ENCODE measurements around the gene CCDC157. TPM values are rescaled to one million over a fixed set of nuclear protein-coding genes. Genes with fewer than 3 reads are reported as not detected.

CCDC157 gene
- total and polyA plus RNA-seq, 2 donors (not counting 1 experiment from before 2014, with no cell fraction given) = 3.6 to 6.4 TPM

DNA sequence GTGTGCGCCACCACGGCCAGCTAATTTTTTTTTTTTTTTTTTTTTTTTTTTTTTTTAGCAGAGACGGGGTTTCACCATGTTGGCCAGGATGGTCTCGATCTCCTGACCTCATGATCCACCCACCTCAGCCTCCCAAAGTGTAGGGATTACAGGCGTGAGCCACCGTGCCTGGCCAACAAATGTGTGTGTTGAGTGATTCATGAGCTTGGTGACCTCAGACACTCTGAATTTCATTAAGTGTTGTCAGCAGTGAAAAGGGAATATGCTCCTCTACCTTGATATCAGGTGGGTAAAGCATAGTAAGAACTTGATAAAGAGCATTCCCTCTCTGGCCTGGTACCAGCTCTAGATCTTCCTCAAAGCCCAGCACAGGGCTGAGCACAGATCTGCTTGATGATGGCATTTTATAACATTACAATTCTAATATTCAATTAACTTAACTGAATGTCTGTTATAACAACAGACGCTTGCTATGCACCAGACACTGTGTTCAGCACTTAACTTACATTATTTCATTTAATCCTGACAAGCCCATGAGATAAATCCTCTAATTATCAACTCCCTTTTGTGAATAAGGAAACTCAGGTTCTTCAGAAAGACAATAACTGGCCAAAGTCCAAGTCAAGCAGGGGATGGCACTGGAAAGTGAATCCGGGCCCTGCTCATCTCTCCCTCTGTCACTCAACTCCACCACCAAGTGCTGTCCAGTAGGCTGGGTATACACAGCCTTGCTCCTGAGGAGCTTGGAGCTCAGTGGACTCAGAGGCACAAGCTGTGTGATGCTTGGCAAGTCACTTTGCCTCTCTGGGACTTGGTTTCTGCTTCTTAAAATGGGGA lies 43.1 kb upstream of the CCDC157 start:
- ATAC-seq (ENCODE audit: low read depth) (no peak), DNase-seq (no peak)
- Histone ChIP-seq H3K36me3 (replicated peaks in 1 of 2; ENCODE audit: control extremely low read depth in 1 of 2, control insufficient read depth in 1 of 2, extremely low read depth in 1 of 2, insufficient read depth in 2 of 2, low read length in 1 of 2) (peaks cover 0 to 13% of the 10 kb centered on the region in 2 experiments), H2AFZ (ENCODE audit: insufficient read depth, low read depth, low read length, poor library complexity, severe bottlenecking) (no peak overlapping the region), H3K27ac (ENCODE audit: low read length in 2 of 2) (peak overlapping the region in 1 of 2 donors; percentile 63), H3K4me3 (ENCODE audit: control extremely low read depth in 1 of 5, extremely low read depth in 1 of 5, insufficient read depth in 1 of 5, low read depth in 2 of 5, low read length in 4 of 5) (no peak overlapping the region), H3K9ac (ENCODE audit: low read length) (no peak overlapping the region), H4K20me1 (ENCODE audit: control insufficient read depth, insufficient read depth, low read length, poor library complexity, severe bottlenecking) (peaks cover 6% of the 10 kb centered on the region), H3K79me2 (ENCODE audit: control insufficient read depth, insufficient read depth, low read length) (peaks cover 96% of the 10 kb centered on the region), H3K4me1 (ENCODE audit: control insufficient read depth in 2 of 2, insufficient read depth in 2 of 2, low read length in 2 of 2) (peaks cover 74 to 81% of the 10 kb centered on the region in 2 donors), H3K9me3 (ENCODE audit: control extremely low read depth in 1 of 3, control insufficient read depth in 2 of 3, insufficient read depth in 1 of 3, low read length in 2 of 3) (no peaks in the 10 kb centered on the region), H3K4me2 (replicated peaks; ENCODE audit: low read depth, low read length, poor library complexity, severe bottlenecking) (peak overlapping the region; percentile 13), H3K27me3 (replicated peaks in 1 of 4; ENCODE audit: control extremely low read depth in 1 of 4, control insufficient read depth in 3 of 4, insufficient read depth in 4 of 4, low read length in 3 of 4) (no peaks in the 10 kb centered on the region)
- Mint-ChIP-seq H3K4me3 (peak overlapping the region; percentile 21), H3K27ac (peak overlapping the region; percentile 81), H3K4me1 (peaks cover 91% of the 10 kb centered on the region), H3K9me3 (ENCODE audit: insufficient read depth) (no peaks in the 10 kb centered on the region), H3K27me3 (no peaks in the 10 kb centered on the region)
- TF ChIP-seq CTCF (IDR thresholded peaks at IDR 0.05) (no peak), EZH2 (IDR thresholded peaks at IDR 0.05; ENCODE audit: borderline replicate concordance, insufficient read depth, low read depth, low read length, poor library complexity, severe bottlenecking) (no peak)
- intact Hi-C loops (cut with micrococcal nuclease) = no loop called here
- ChIA-PET CTCF (interaction anchor here (0.7 to 19.2 kb wide), 2 partner anchors 16 to 24 kb away, joined by 3 to 229 read pairs; partner anchors contain the start of gene CASTOR1), POLR2A (interaction anchor here (0.7 to 1.4 kb wide), 2 partner anchors 8 to 13 kb away, joined by 4 to 5 read pairs; no protein-coding TSS in a partner anchor)
- 92% methylated on average over 2 of the region's 8 CpGs for WGBS (ENCODE audit: insufficient coverage)

GRCh38 chr22:30314915-30315314 lies 41.9 kb upstream of the CCDC157 start:
- no peak overlapping the region for H2AFZ ChIP-seq (ENCODE audit: insufficient read depth, low read depth, low read length, poor library complexity, severe bottlenecking)
- peaks cover 17% of the 10 kb centered on the region for H4K20me1 ChIP-seq (ENCODE audit: control insufficient read depth, insufficient read depth, low read length, poor library complexity, severe bottlenecking)
- peaks cover 0 to 18% of the 10 kb centered on the region in 2 experiments for H3K36me3 ChIP-seq (replicated peaks in 1 of 2; ENCODE audit: control extremely low read depth in 1 of 2, control insufficient read depth in 1 of 2, extremely low read depth in 1 of 2, insufficient read depth in 2 of 2, low read length in 1 of 2)
- H3K4me2 ChIP-seq (replicated peaks; ENCODE audit: low read depth, low read length, poor library complexity, severe bottlenecking) = peak overlapping the region; percentile 11
- WGBS (ENCODE audit: insufficient coverage) = 45% methylated on average over 3 of the region's 8 CpGs
- H3K27ac ChIP-seq (ENCODE audit: low read length in 2 of 2) = peak overlapping the region in 1 of 2 donors; percentile 63
- no peak overlapping the region for H3K4me3 Mint-ChIP-seq
- POLR2A ChIA-PET = interaction anchor here (1.1 to 1.4 kb wide), 2 partner anchors 9 to 26 kb away, joined by 4 to 5 read pairs; partner anchors contain the start of gene CASTOR1
- H3K9me3 ChIP-seq (ENCODE audit: control extremely low read depth in 1 of 3, control insufficient read depth in 2 of 3, insufficient read depth in 1 of 3, low read length in 2 of 3) = no peaks in the 10 kb centered on the region
- DNase-seq = peak; percentile 33
- no peak overlapping the region for H3K9ac ChIP-seq (ENCODE audit: low read length)
- intact Hi-C loops (cut with micrococcal nuclease) = no loop called here
- H3K9me3 Mint-ChIP-seq (ENCODE audit: insufficient read depth) = no peaks in the 10 kb centered on the region
- H3K27me3 Mint-ChIP-seq = no peaks in the 10 kb centered on the region
- TF ChIP-seq EZH2 (IDR thresholded peaks at IDR 0.05; ENCODE audit: borderline replicate concordance, insufficient read depth, low read depth, low read length, poor library complexity, severe bottlenecking) = no peak
- no peak for TF ChIP-seq CTCF (IDR thresholded peaks at IDR 0.05)
- peaks cover 91% of the 10 kb centered on the region for H3K4me1 Mint-ChIP-seq
- CTCF ChIA-PET = interaction anchor here (0.8 to 19.2 kb wide), 3 partner anchors 10 to 75 kb away, joined by 3 to 229 read pairs (median 6); partner anchors contain the start of gene CASTOR1
- ATAC-seq (ENCODE audit: low read depth) = no peak
- peak overlapping the region; percentile 71 for H3K27ac Mint-ChIP-seq
- H3K27me3 ChIP-seq (replicated peaks in 1 of 4; ENCODE audit: control extremely low read depth in 1 of 4, control insufficient read depth in 3 of 4, insufficient read depth in 4 of 4, low read length in 3 of 4) = no peaks in the 10 kb centered on the region
- H3K4me1 ChIP-seq (ENCODE audit: control insufficient read depth in 2 of 2, insufficient read depth in 2 of 2, low read length in 2 of 2) = peaks cover 67 to 77% of the 10 kb centered on the region in 2 donors
- H3K79me2 ChIP-seq (ENCODE audit: control insufficient read depth, insufficient read depth, low read length) = peaks cover 96% of the 10 kb centered on the region
- H3K4me3 ChIP-seq (ENCODE audit: control extremely low read depth in 1 of 5, extremely low read depth in 1 of 5, insufficient read depth in 1 of 5, low read depth in 2 of 5, low read length in 4 of 5) = no peak overlapping the region

Measured in B cell (primary cell).